Measurements from ENCODE around the gene NACC2.

GRCh38 chr9:136142414-136142796, 47.3 kb upstream of the NACC2 start:
- TF ChIP-seq ZNF707 (CRISPR knock-in tag; conservative IDR thresholded peaks at IDR 0.05) (no peak), POLR2AphosphoS2 (IDR thresholded peaks at IDR 0.05; ENCODE audit: low read length) (no peak), XRCC4 (IDR thresholded peaks at IDR 0.05; ENCODE audit: extremely low read depth, insufficient read depth, insufficient read length) (no peak), NELFE (IDR thresholded peaks at IDR 0.05; ENCODE audit: insufficient read depth, insufficient read length) (no peak), RAD21 (CRISPR knock-in tag; conservative IDR thresholded peaks at IDR 0.05 in 1 of 2, IDR thresholded peaks at IDR 0.05 in 1 of 2) (no peak), SIX5 (IDR thresholded peaks at IDR 0.05; ENCODE audit: borderline replicate concordance in 1 of 2, insufficient read depth in 1 of 2, low read depth in 1 of 2, low read length in 2 of 2) (no peak), ATF7 (IDR thresholded peaks at IDR 0.05) (no peak), HNRNPL (IDR thresholded peaks at IDR 0.05; ENCODE audit: low read depth, low read length) (no peak), FOXM1 (IDR thresholded peaks at IDR 0.05; ENCODE audit: low read depth) (no peak), FOXM1 (CRISPR knock-in tag; IDR thresholded peaks at IDR 0.05; ENCODE audit: low read depth) (no peak), ZNF140 (CRISPR knock-in tag; IDR thresholded peaks at IDR 0.05) (no peak), CEBPB (tag; IDR thresholded peaks at IDR 0.05) (no peak), CTCF (IDR thresholded peaks at IDR 0.05 in 2 of 3, conservative IDR thresholded peaks at IDR 0.05 in 1 of 3; ENCODE audit: insufficient read depth in 2 of 3, low read depth in 1 of 3, low read length in 3 of 3) (no peak), PATZ1 (CRISPR knock-in tag; IDR thresholded peaks at IDR 0.05; ENCODE audit: borderline replicate concordance) (no peak)

All from K562 (cell line).